IPS DF 4.7 (cell line): ENCODE data around the gene CELSR3.

Source experiments
- DNase-seq: peaks from one replicate; pipeline ENCODE4 v3.0.0-alpha.2; 2013; ENCODE audit warnings: low spot score; ENCODE audit errors: extremely low read depth

CELSR3 gene

DNA sequence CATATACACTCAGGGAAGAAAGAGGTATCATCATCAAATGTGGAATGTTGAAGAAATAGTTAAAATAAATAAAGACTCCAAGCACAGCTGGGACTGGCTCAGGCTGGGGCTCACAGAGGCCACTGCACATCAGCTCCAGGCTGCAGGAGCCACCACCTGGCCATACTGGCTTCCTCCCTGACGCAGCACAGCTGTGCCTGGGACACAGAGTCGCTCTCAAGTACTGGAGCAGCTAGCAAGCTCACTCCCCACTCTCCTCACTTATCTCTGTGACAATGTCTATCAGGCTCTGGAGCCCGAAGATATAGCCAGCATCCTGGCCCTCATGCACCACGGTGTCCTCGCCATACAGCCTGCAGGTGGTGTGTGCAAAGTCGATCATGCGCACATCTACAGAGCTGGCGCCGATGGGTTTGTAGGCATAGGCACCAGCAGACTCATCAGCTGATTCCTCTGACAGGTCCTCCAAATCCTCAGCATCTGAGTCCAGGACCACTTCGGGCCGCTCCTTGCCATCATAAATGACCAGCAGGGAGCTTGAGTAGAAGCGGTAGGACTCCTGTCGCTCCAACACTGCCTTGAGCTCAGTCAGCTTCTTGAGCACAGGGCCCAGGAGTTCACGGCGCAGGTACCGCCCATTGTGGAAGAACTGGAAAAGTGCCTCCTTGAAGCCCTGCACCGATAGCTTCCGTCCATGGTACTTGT is 25.5 kb upstream of the CELSR3 start:
- DNase-seq = no peak

DNA sequence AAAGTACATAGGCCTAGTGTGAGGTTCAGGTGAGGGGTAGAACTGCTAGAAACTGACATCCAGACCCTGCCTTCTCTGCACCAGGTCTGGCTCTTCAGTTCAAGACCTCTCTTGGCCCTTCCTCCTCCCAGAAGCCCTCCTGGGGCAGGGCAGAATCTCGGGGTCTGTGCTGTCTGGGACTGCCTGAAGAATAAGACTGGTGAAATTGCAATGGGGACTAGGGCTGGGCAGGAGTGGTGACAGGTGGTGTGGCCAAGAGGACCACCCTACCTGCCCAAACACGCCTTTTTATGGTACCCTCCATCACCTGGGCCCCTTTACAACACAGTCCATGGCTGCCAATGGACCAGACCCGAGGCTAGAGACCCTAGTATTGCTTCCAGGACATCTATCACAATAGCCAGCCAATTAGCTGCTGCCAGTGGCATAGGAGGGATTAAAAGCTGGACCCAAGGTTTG is 24.6 kb upstream of the CELSR3 start:
- no peak for DNase-seq

DNA sequence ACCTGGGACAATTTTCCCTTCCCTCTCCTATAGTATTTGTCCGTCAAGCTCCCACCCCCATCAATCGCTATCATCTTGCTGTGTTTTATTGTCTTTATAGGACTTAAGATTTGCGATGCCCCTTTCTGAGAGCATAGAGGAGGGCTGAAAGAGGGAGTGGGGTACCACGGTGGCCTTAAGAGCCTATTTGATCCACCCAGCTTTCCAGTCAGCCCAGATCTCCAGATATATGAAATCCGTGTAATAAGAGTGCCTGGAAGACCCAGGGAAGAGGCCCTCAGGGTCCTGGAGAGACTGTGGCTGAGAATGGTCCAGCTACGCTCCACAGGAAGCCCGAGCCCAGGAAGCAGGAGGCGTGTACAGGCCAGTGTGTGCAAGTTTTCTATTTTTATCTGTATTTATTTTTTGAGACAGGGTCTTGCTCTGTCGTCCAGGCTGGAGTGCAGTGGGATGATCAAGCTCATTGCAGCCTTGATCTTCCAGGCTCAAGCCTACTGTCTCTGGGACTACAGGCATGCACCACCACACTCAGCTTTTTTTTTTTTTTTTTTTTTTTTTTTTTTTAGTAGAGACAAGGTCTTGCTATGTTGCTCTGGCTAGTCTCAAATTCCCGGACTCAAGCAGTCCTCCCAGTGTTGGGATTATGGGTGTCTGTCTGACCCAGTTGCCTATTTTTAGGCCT is 24.0 kb upstream of the CELSR3 start:
- no peak for DNase-seq

DNA sequence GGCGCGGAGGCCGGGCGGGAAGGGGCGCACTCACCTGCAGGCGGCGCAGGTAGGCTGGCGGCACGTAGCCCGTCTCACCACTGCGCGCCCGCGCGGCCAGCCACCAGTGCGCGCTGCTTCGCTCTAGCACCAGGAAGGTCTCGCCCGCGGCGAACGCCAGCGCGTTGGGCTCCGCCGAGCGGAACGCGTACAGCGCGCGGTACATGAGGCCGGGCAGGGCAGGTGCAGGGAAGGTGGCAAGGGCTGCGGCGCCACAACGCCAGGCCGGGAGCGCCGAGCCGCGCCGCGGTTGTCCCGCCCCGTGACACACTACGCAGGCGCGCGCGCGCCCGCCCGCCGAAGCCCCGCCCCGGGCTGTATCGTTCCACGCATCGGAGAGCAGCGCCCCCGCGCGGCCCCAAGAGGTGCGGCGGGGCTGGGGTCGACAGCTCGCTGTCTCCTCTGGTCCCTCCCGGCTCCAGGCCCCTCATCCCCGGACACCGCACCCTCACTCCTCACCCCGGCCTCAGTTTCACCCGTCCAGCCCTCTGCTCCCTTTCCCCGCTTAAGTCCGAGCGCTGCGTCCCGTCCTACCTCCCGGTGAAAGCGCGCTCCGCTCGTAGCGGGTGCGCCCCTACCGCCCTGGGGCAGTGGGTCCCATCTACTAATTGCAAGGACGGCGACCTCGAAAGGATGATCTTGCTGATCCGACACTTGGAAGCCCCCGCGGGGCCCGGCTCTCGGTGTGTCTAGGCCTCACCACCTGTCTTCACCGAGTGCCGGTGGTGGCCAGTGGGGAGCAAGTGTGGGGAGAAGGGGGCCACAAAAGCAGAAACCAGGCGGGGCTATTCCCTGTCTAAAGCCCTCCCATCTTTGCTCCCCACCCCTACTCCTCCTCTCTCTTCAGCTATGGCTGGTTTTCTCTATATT is 23.2 kb upstream of the CELSR3 start, which contains the start of gene NCKIPSD:
Gene NCKIPSD (minus strand): TSS at position 313 of the 909 bp plus-strand sequence. CDS start 108 bp downstream, at position 205.
- DNase-seq = no peak

DNA sequence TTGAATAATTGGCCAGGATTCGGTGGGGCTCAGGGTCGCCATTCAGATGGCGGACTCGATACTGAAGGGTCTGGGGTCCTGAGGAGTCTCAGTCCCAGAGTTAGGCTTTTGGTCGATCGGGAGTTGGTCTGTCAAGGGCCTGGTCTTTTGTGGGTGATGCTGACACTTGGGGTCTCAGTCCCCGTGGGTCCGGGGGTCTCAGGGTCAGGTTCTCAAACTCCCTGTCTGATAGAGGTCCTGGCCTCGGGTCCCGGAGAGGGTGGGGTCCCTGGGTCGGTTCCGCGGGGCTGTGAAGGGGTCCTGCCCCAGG is 22.6 kb upstream of the CELSR3 start:
- no peak for DNase-seq

DNA sequence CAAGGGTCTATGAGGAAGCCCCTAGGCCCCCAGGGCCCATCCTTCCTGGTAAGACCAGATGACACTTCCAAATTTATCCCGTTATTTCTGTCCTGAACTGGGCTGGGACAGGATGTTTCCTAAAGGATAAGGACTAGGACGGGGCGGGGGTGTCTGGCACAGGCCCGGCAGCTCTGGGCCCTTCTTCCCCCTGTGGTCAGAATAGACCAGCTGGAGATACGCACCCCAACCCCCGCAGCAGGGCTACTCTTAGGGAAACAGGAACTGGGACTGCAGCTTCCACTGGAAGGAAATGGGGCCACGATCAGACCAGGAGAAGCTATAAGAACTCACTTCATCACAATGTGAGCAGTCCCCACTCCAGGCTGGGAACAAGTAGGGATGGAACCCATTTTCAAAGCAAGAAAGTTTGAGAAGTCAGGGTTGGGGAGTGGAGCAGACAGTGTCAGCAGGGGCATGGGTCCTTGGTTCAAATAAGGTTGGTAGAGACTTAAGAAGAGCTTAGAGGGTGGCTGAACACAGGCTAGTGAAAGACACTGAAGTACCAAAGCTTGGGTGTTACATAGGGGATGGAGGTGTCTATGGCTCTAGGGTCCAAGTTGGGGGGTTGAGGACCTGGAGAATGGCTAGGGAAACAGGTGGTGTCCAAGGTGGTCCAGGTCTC is 21.9 kb upstream of the CELSR3 start:
- DNase-seq = no peak

DNA sequence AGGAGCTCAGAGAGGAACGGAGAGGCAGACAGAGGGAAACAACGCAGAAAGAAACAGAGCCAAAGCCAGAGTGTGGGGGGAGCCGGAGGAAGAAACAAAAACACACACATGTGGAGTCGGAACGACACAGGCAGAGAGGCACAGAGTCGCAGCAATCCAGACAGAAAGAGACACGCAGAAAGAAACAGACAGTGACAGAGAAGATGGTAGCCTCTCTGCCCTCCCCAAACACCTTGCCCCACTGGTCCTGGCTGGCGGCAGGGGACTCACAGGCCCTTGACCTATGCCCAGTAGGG is 21.3 kb upstream of the CELSR3 start:
- no peak for DNase-seq

DNA sequence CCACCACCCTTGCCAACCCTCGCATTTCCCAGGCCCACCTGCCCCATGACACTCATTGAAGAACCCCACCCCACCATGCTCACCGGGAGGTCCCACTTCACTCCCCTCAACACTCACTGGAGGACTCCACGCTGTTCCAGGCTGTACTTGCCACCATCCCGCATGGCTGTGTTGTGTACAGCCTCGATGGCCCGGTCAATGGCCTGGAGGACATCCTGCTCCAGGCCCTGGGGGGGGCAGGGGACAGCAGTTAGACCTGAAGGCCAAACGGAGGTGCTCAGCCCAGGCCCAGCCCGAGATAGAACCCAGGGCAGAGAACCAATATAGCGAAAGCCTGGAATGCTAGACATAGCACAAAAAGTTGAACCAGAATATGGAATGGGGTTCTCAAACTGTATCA is 20.1 kb upstream of the CELSR3 start:
- DNase-seq = no peak

DNA sequence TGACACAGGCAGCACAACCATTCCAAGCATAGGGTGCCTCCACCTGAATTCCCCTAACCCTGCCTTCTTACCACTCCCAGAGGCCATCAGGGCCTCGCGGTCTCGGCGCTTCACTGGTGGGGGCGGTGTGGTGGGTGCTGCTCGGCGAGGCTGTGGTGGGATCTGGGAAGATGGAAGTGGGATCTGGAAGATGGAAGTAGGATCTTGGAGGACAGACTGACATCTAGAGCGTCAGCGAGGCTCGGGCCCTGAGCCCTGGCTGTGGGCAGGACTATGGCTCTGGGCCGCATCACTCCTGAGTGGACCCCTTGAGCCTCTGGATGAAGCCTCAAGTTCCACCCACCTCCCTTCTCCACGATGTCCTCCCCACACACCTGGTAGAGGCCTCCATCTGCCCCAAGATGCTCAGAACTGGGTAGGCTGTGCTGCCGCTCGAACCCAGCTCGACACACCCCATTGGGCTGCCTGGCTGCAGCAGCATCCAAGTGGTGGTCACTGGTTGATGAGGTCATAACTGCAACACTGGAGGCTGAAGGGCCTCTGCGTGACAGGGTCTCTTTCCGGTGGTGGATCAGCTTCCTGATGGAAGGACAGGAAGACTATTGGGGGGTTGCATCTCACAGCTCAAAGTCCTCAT is 19.4 kb upstream of the CELSR3 start:
- DNase-seq = no peak

DNA sequence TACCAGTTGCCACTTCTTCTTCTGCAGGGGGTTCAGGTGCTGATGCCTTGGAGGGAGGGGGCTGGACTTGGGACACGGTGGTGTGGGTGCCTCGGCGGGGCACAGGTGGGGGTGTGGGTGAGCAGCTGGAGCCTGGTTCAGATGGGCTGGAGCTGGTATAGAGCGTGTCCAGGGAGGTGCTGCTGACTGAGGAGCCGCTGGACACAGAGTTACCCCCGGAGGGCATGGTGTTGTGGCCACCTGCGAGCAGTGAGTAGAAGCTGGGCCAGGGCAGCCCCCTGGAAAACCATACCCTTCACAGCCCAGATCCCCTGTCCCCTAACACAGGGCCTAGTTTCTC is 18.8 kb upstream of the CELSR3 start:
- no peak for DNase-seq

DNA sequence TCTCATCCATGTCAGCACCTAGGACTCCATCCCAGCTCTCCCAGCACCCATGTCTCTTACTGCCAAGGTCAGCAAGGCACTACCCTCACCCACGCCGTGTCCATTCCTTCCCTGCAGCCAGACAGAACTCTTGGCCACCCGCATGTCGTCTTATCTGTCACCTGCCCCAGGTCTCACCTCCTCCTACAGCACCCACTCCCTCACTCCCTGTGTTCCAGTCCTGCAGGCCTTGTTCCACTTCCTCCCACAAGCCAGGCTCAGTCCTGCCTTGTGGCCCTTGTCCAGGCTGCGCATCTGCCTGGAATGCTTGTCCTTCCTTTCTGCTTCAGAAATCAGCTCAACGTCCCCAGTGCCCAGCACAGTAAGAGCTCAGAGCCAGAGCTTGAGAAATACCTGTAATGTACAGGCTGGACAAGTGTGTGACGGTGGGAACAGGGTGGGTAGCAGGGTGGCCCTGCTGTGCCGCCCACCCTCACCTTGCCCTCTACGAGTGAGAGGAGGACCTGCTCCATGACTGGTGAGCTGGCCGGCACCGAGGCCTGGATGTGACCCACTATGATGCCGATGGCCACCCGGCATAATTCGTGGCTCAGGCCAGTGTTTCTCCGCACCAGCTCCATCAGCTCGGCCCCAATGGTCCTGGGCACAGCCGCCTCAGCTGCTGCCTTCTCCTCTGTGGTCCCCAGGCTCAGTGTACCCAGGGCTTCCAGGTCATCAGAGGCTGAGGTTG is 18.3 kb upstream of the CELSR3 start:
- DNase-seq = no peak

DNA sequence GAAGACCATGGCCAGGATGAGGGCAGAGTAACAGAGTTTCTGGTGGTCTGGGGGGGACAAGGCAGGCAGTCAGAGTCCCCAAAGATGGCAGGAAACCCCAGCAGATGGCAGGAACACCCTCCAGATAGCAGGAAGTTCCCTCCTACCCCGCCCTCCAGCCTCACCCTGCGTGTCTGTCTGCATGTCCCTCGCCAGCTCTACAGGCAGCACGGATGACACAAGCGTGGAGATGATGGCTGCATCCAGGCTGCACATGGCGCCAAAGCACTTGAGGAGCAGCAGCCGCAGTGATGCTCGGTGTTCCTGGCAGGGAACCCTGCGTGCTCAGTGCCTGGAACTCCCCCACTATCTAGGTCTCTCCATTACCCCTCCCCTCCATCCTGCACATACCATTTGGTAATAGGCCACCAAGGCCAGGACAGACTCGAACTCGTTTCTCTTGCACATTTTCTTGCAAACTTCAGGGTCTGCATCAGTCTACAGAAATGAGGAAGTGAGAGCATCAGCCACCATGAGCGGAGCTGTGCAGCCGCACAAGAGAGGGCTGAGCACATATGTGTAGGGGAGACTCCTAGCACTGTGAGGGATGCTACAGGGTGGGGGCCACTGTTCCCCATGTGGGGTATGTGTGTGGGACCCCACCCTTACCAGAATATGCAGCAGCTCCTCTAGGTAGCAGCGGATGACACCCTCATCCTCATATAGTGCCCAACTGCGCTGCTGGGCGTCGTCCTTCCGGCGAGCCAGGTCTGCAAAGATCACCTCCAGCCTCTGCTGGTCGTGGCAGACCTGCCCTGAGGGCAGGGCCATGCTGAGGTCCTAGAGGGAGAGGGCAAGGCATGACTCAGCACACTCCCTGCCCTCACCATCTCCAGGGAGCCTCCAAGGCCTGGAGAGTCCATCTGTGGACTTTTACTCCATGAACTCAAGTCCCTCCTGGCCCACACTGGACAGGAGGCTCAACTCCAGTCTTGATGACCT is 17.0 kb upstream of the CELSR3 start:
- DNase-seq = no peak

DNA sequence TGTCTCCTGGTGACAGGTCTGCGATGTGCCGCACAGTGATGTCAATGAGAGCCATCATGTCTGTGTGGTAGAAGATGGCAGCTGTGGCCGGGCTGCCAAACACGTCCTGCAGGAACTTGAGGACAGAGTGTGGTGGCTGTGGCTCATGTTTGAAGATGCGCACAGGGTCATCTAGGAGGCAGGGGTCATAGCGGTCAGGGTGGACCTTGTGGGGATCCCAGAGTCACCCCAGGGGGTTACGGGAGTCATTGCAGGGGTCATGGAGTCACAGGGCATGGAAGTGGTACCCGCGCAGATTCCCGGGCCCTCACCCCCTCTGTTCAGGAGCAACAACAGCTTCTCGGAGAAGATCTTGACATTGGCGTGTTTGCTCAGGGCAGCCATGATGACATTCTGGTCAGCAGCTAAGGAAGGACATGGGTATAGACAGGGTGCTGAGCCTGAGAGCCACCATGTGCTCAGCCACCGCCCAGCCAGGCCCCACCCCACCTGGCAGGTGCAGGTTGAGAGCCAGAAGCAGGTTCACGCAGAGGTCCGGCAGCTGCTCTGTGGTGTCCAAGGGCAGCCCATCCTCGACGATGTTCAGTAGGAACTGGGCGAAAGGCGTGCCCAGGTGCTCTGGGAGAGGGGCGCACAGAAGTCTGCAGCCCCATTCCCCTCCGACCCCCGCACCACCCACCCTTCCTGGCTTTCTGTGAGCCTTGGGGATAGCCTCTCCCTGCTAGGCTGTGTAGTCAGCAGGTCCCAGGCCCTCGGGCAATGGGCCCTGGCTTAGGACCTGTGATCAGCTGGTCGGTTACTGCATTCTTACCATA is 16.1 kb upstream of the CELSR3 start:
- DNase-seq = no peak

DNA sequence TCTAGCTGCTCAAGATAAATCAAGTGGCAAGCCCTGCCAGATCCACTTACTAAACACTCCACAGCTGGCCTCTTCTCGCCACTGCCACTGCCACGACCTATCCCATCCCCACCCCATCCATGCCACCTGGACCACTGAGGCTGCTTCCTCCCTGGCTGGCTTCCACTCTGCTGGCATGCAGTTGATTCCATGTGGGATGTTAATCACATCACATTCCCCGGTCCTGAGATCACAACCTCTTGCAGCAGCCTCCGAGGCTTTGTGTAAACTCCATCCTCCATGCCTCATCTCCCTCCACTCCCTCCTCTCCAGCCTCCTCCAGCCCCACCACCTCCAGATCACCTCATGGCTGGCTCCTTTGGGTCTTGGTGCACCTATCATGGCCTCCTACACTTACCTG is 15.4 kb upstream of the CELSR3 start:
- no peak for DNase-seq

DNA sequence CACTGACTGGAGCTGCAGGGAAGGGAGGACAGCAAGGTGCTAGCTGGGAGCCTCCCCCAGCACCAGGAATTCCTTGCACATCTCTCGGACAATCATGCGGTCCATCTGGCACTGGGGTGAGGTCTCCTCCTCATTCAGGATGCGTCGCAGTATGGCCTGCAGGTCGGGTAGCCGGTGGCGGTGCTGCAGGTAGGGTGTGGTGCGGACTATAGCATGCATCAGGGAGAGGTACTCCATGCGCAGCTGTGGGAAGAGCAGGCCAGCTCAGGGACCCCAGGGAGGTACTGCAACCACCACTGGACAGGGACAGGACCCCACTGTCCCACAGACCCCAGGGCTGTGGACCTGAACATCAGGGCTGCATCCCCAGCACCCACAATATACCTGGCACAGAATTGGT is 11.8 kb upstream of the CELSR3 start:
- DNase-seq = no peak

DNA sequence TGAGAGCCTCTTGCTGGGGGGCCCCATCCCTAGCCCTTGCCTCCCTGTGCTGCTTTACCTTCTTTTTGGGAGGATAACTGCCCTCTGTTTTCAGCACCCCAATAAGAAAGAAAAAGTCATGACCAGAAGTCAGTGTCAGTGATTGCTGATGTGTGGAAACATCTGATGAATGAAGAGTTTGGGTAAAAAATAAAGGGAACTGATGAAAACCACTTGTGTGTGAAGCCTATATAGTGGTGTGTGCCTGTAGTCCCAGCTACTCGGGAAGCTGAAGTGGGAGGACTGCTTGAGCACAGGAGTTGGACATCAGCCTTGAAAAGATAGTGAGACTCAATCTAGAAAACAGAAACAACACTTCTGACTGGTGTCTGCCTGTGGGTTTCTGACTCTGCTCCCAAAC is 9.8 kb upstream of the CELSR3 start:
- DNase-seq = no peak

DNA sequence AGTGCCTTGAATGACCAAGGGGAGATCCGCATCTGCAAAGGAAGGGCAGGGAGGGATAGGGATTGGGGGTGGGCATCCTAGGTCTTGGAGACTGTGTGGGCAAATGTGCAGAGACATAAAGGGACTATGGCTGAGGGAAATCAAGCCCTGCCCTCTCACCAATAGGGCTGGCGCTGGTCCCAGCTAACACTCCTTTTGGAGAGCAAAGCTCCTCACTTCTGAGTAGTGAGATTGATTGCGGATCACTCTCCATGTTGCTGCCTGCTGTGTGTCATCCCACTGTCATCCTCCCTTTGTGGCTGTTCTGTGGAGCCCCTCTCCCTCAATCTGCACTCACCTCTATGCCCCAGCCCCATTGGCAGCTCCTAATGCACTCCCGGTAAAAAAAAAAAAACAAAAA is 2.2 kb upstream of the CELSR3 start:
- no peak for DNase-seq

DNA sequence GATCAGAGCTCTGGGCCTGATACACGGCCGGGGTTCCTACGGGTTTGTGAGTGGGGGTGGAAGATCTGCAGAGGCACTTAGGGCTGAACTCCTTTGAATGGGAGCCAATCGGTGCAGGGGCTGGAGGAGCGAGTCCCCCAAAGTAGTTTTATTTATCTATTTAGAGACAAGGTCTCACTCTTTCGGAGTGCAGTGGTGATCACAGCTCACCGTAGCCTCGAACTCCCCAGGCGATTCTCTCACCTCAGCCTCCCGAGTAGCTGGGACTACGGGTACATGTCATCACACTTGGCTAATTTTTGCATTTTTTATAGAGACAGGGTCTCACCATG is 1.6 kb upstream of the CELSR3 start:
- DNase-seq = no peak
